HG02884 (cell line): Measurements from ENCODE around the gene TENM4.

Experiments
- ATAC-seq: cut with Tn5 transposase; IDR thresholded peaks from one replicate; pipeline ENCODE4 v1.9.1; 2021; ENCODE audit warnings: mild to moderate bottlenecking, moderate library complexity; ENCODE audit not compliant: unreplicated experiment

The TENM4 gene

DNA sequence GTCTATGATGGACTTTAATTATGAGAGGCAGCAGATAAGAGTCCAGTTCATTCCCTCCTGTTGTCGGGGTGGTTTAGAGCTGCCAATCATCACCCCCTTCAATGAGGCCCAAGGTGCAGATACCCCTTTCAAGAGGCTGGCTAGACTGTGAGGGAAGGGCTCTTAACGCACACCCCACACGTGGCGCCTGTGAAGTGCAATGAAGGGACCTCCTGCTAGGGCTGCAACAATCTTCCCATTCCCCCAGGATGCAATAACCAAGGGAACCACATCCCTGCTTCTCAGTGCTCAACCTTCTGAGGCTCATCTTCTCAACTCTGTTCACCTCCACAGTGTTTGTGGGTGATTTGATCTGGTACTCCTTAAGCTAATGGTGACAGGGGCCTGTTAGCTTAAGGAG, 19.0 kb downstream of the TENM4 start:
- no peak for ATAC-seq

DNA sequence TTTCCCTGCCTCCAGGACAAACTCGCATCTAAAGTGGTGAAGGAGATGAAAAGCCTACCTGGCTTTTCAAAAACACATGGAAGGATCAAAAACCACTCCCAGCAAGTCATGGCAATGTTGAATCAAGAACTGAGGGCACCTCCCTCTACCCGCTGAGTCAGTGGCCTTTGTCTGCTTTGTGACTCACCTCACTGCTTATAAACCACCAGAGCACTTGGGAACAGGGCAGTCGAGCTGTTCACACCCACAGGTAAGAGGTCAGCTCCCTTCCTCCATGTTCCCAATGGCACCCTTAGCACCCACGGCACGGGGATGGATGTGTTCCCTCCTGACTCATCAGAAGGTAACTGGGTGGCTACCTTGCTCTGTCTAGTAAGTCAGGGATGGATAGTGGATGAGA, 21.7 kb downstream of the TENM4 start:
- no peak for ATAC-seq

DNA sequence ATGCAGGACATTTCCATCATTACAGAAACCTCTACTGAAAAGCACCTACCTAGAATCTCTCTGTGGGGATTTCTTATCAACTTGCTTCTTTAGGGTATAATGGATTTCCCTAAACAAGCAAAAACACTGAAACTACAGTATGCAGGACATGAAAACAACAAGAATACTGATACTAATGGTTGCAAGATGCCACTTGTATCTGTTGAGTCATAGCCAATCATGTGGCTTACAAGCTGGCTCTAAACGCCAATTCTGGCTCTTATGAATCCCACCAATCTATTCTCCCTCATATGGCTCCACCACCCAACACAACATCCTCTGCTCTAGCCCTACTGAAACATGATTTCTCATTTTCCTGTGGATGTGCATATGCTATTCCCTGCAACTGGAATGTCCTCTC, 22.6 kb downstream of the TENM4 start:
- ATAC-seq = no peak

DNA sequence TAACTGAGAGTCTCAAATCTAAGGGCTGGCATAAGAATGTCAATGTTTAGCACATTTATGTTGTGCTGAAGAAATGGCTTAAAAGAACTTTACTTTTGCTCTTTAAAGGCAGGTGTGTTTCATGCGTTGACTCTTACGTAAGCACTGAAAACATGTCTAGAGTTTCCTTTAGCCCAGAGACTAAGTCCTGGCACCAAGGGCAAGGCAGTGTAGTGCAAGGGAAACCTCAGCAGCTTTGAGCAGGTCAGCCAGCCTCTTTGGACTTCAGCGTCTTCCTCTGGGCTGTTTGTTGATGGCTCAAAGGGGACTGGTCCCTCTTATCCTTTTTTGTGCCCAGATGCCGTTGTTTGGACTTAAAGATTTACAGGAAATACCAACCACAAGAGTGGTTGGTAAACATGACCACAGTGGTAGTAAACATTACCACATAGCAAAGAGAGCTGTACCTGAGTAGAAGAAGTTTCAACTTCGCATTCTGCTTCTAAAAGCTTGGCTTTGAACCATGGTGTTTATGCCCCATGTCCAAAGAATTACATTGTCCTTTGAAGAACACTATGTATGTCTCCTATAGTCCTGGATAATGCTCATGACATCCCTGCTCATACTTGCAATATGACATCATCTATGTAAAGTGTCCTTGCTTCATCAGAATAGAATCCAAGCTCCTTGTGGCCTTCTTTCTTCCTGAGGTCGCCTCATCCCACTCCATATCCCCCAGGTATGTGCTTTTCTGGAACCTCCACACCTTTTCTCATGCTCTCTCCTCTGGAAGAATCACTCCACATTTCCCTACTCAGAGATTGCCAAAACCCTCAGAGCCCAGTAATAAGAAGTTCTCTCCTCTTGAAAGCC, 23.5 kb downstream of the TENM4 start:
- no peak for ATAC-seq

DNA sequence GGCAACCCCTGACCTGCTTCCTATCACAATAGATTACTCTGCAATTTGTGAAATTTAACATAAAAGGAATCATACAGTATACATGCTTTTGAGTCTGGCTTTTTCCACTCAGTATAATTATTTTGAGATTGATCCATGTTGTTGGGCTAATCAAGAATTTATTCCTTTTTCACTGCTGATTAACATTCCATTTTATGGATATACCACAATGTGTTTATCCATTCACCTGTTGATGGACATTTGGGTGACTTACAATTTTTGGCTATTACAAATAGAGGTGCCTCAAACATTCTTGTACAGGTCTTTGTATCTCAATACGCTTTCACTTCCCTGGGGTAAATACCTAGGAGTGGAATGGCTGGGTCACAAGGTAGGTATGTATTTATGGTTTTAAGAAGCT, 24.9 kb downstream of the TENM4 start:
- no peak for ATAC-seq

DNA sequence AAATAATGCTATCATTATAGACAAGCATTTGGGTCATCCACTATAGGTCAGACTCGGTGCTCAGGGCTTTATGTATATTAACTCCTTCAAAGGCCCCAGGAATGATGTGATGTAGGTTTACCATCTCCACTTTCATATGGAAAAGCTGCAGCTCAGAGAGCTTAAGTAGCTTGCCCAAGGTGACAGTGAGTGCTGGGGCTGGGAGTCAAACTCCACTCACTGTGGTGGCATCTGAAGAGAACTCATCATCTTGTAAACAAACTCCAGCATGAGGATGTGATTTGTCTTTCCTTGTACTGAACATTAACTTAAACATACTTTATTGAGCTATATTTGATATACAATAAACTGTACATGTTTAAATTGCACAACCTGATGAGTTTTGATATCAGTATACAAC, 25.4 kb downstream of the TENM4 start:
- ATAC-seq = no peak

DNA sequence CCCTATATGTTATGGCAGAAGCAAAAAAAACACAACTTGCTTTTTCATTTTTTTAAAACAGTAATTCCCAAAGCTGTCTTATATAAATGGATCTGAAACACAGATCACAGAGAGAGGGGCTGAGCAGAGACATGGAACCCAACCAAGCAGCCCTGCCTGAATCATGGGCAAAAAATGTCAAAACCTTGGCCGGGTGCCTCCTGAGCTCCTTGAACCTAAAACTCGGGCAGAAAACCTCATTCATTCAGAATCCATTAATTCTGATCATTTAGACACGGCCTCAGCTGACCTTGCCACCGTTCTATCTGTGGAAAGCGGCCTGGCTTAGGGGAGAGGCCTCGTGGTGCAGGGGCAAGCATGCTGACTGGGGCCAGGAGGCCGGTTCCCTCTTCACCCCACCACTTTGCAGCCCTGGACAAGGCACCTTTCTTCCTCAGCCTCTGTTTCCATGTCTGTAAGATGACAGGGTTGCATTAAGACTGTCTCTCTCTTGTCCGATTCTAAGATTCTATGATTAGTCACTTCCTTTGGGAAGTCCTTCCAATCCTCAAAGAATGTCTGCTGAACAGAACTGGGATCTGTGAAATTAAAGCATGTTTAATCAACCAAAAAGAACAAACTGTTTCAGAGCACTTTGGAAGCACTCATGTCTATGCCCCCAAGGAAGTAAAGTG, 26.0 kb downstream of the TENM4 start:
- no peak for ATAC-seq

DNA sequence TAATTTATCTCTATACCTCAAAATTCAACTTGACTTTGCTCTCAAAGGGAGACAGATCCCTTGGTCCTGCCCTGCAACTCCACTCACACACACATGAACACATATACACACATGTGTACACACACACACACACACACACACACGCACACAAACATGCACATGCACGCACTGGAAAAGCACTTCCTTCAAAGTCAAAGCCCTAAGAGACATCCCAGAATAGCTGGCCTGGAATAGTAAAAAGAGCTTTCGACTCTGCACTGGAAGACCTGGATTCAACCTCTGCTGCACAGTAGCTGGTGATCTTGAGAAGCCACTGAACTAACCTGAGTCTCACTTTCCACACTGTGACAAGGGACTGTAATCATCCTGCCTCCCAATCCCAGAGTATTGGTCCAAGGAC, 26.8 kb downstream of the TENM4 start:
- no peak for ATAC-seq

DNA sequence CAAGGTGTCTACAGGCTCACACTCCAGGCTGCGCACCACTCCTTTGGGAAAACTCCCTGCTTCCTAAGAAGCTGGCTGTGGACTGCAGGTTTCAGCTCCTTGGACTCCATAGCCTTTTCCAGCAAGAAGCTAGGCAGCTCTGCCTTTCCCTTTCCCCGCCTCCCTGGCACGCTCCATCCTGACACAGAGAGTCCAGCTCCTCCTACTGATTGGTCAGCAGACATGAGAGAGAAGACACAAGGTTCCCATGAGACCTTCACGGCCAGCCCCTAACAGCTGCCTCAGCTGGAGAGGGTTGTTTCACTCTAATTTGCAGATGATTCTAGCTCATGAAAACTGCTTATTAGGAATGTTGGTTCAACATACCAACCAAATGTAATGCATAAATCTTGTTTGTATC, 27.6 kb downstream of the TENM4 start:
- no peak for ATAC-seq

DNA sequence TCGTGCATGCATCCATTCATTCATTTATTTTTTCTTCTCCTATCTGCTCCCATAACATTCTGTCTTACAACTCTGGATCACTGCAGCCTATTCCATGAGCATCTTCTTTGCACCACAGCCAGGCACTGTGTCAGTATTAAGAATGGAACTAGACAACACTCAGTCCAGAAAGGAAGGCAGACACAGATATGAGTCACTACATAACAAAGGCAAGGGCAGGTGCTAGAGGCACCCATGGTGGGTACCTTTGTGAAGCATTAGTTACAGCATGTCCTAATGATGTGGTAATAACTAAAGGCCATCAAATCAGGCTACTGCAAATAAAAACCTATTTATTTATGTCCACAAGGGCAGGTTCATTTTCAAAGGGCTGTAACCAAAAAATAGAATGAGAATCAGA, 28.1 kb downstream of the TENM4 start:
- peak; percentile 83 for ATAC-seq

DNA sequence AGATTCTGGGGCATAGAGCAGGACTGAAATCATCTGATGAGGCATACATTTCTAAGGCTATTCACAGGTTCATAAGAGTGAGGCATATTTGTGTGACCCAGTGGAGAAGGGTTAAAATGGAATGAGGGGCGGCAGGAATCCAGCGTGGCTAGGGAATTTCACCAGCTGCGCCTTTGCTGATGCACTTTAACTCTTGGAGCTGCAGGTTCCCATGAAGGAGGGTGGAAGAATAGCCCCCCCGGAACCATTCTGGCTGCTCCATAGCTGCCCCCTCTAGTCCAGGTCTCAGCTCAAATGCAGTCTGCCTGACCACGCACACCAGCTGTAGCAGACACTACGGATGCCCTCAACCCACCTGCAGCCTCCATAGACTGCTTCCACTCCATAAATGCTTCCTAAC, 31.5 kb downstream of the TENM4 start:
- no peak for ATAC-seq

DNA sequence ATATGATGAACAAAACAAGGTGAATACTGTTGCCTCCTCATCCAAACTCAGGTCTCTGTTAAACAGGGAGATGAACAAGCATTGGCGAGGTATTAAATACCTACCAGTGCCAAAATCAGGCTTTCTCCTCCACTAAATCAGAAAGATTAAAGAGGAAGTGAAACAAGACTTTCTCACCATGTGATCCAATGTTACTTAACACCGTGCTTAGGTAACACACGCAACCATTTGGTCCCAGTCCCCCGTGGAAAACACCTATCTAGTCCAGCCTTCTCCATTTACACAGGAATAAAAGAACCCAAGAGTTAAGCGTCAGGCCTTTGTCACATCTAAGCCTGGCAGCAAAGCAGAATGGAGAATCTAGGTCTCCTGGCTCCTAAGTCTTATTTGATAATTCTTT, 34.5 kb downstream of the TENM4 start:
- peak; percentile 93 for ATAC-seq

DNA sequence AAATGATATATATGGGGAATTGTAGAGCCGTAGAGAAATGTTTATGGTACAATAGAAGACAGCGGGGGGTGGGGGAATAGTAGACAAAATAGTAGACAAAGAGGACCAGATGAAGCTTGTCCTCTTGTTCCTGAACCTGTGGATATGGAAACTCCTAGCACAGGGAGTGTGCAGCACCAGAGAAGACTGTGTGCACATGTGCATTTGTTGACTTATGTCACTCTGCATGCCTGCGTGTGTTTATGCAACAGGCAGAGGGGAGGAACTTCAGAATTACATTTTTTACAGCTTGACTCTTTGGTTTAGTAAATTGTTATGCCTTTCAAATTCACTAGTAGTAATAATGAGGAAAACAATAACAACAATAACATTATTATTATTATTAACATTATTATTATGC, 36.0 kb downstream of the TENM4 start:
- ATAC-seq = no peak

DNA sequence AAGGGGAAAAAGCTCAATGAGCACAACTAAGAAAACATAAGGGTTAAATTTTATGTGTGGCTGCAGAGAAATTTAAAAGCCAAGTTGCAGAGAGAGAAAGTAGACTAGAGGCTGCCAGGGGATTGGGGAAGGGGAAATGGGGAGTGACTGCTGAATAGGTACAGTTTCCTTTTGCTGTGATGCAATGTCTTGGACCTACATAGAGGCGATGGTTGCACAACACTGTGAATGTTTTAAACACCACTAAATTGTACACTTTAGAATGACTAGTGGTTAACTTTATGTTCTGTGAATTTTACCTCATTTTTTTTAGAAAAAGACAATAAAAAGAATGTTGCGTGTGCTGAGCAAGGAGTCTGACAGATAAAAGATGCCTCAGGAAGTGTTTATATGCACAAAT, 36.5 kb downstream of the TENM4 start:
- no peak for ATAC-seq

DNA sequence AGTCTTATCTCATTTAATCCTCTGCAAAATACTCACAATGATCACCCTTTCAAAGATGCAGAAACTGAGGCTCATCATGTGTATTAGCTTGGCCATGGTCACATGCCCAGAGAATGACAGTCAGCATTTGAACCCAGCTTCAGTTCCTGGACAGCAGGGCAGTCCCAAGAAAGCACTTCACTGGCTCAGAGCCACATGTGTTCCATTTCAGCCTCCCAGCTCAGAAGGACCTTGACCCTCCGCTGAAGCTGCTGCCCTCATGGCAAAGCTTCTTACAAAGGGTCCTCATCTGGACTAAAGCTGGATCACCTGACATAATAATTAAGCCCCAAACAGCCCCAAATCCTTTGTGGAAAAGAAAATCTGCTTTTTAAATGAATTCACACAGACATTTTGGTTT, 37.0 kb downstream of the TENM4 start:
- no peak for ATAC-seq

DNA sequence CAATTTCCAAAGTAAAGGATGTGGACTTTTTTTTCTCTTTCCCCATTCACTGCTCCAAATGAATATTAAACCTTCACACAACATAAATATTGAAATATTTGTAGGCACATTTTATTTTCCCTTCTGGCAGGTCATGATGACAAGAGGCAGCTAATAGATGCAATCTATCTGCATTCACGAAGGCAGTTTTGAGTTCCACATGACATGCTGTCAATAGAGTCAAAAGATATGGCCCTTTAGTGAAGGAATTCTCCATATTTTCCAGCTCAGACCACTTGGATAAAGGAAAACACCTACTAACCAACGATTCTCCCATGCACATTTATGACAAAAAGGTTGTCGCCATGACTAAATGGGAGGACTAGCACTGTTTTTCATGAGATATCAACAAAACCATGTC, 37.9 kb downstream of the TENM4 start:
- ATAC-seq = no peak

DNA sequence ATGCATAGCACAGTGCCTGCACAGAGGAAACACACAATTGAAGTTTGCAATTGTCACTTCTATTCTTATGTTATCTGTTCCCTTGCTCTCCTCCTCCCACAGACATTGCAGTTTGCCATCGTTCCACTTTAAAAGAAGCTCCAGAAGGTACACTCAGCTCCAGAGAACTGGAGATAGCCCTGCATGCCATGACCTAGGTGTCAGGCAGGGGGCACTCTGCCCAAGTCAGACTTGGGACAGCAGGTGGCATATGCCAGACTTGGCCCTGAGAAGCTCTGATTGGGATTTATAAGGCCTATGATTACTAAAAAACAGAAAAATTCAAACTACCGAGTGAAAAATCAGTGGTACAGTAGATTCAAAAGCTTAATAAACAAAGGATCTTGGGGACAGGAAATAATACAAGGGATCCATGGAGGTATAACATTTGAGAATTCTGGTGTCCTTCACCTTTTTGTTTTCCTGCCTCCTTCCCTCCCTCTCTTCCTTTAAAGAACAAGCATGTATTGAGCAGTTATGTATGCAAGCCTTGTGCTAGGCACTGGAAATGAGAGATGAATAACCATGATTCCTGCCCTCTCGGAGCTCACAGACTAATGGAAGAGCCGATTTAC, 40.0 kb downstream of the TENM4 start:
- peak; percentile 68 for ATAC-seq

DNA sequence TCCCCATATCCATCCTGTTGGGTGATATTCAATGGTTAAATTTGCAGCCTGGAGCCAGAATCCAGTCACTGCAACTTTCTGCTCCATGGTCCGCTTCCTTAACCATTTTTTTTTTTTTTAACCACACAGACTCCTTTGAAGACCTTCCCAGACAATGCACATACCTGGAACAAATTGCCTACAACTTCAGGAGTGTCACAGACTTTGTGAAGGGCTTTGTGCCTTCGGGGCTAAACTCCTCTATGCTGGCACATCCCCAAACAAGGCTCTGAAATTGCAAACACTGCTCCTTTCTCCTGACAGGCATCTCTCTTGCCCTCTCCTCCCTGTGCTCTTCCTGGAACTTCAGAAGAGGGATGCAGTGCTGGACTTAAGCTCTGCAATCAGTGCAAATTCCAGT, 40.6 kb downstream of the TENM4 start:
- no peak for ATAC-seq

DNA sequence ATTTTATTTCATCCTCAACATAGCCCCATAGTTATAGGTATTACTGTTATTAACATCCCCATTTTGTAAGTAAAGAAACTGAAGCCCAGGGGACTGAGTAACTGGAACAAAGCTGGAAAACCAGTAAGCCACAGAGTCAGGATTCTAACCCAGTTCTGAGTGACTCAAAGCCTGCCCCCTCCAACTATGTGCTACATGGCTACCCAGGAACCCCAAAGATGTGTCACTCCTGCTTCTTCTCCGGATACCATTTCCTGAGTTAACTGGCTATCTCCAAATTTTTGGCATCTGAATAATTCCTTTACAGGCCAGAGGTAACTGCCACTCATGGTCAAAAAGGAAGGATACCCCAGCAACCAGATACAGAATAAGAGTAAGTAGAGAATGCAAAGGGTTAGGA, 43.6 kb downstream of the TENM4 start:
- ATAC-seq = no peak

DNA sequence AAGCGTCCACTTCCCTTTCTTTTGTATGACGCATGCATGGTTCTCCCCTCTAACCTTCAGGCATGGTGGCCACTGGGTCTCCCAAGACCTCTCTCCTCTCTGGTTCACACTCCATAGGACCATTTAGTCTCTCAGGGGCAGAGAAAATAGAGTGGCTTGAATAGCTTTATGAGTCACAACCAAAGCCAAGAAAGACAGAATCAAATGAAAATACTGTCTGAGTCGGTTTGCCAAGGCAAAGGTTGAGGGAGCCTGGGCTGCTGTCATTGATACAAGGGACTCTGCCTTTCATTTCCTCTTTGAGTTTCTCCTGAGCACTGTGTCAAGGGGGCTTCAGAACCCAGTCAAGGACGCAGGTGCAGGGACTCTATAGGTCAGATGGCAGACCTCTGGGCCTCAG, 44.2 kb downstream of the TENM4 start:
- ATAC-seq = no peak

DNA sequence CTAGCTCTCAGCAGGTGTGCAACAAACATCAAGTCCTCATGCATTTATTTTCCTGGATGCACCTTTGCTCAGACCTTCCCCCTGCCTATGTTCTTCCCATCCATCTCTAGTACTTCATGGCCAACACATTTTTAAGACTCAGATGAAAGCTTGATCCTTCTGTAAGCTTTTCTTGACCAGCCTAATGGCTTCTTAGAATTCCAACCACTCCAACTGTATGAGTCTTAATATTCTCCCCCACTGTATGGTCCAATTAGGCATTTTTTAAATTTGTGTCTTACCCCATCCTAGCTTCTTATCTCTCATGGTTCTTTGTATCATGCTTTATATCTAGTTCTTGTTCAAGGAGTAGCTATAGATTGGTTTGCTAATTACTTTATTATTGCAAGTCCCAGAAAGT, 44.8 kb downstream of the TENM4 start:
- no peak for ATAC-seq

DNA sequence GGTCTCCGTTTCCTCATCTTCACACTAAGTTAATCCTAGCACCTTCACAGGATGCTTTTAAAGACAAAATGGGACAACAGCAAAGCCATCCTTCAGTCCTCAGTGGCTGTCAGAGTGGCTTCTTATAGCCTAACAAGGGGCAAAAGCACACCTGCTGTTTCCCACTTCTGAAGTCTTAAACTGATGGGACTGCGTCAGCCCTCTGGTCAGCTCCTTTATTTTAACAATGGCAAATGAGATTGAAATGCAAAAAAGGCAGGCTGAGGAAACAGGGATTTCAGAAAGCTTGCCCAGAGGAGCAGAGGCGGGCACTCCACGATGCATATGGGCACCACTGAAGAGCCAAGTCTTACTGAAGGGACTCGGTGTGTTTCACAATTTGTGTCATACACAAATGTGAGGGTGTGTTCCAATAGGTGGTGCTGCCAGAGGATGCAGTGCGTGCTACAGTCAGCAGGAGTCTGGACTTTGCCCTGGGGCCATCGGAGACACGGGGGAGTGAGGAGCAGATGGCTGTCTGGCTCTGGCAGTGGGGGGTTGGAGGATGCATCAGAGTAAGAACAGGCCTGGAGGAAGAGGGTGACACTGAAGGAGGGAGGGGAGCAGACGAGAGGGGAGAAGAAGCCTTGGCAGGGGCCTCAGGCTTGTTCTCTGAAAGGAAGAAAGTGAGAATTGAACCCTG, 47.3 kb downstream of the TENM4 start:
- ATAC-seq = no peak
